GM12878 (cell line): ENCODE measurements around the gene COL23A1. TPM values are rescaled to one million over a fixed set of nuclear protein-coding genes. Genes with fewer than 3 reads are reported as not detected.

Experiments used
- ATAC-seq: fragments of 200-7000 bp; cut with Tn5 transposase; 3 replicates; pipeline ENCODE4 v1.9.1; 2020; ENCODE audit warnings: mild to moderate bottlenecking, moderate library complexity
- BruUV-seq: library from RNA; stranded (reverse); fragments of 400-500 nt; replicated peaks from 2 replicates; lab custom pipeline; 2021; lab: Mats Ljungman, UMichigan
- CTCF ChIA-PET: fragments of 300-600 bp; sonication (Branson Sonifier 250); formaldehyde crosslinking; extraction: SDS; loops from one replicate; lab custom pipeline; 2021; ENCODE audit warnings: inconsistent platforms; lab: Yijun Ruan, JAX
- POLR2A ChIA-PET: fragments of 350-600 bp; formaldehyde crosslinking; extraction: SDS; loops from one replicate; lab custom pipeline; 2021; ENCODE audit warnings: inconsistent platforms; lab: Charles Lee
- RAD21 ChIA-PET: fragments of 300-600 bp; sonication (Branson Sonifier 250); formaldehyde crosslinking; loops from one replicate; lab custom pipeline; 2023; ENCODE audit warnings: antibody characterized with exemption; ENCODE audit not compliant: unreplicated experiment; lab: Charles Lee
- SMC1A ChIA-PET: fragments of 300-600 bp; sonication (Branson Sonifier 250); formaldehyde crosslinking; loops from one replicate; lab custom pipeline; 2023; ENCODE audit not compliant: unreplicated experiment, uncharacterized antibody; lab: Charles Lee
- DNase-seq: peaks from one replicate; pipeline ENCODE4 v3.0.0-alpha.2; 2011; ENCODE audit warnings: low read depth, low spot score
- FAIRE-seq: peaks from 3 replicates; lab custom pipeline; 2011; peaks lifted over from hg19 to GRCh38; lab: Jason Lieb, UNC
- H2AFZ ChIP-seq: 2 replicates; pipeline ENCODE4 v1.6.0; 2011; ENCODE audit warnings: low read depth, low read length, control low read depth; ENCODE audit not compliant: control insufficient read depth
- H3K27ac ChIP-seq: 2 replicates; pipeline ENCODE4 v1.5.1; 2011; ENCODE audit warnings: control low read depth; ENCODE audit not compliant: control insufficient read depth, insufficient read depth
- H3K27me3 ChIP-seq, 2 experiments: replicated peaks in 1 of 2; 2 replicates each; pipeline versions ENCODE4 v1.6.0 to v1.6.1; 2011; ENCODE audit warnings: low read length in 1 of 2; ENCODE audit not compliant: control insufficient read depth in 2 of 2, insufficient read depth in 2 of 2
- H3K36me3 ChIP-seq, 2 experiments: 2 replicates each; pipeline ENCODE4 v1.5.1; 2011; ENCODE audit warnings: low read length in 1 of 2; ENCODE audit not compliant: control insufficient read depth in 2 of 2, insufficient read depth in 2 of 2
- H3K4me1 ChIP-seq: 2 replicates; pipeline ENCODE4 v1.6.1; 2011; ENCODE audit warnings: mild to moderate bottlenecking, low read length, moderate library complexity, mixed read lengths; ENCODE audit not compliant: control insufficient read depth, insufficient read depth
- H3K4me2 ChIP-seq: 2 replicates; pipeline ENCODE4 v1.6.0; 2011; ENCODE audit warnings: control low read depth; ENCODE audit not compliant: control insufficient read depth, insufficient read depth
- H3K4me3 ChIP-seq: fragments of 200-600 bp; sonication (generic); 2 replicates; pipeline ENCODE4 v1.5.1; 2016
- H3K79me2 ChIP-seq: 2 replicates; pipeline ENCODE4 v1.6.0; 2011; ENCODE audit warnings: low read length; ENCODE audit not compliant: control insufficient read depth, insufficient read depth
- H3K9ac ChIP-seq: 2 replicates; pipeline ENCODE4 v1.8.0; 2011; ENCODE audit warnings: low read length, control low read depth, mixed read lengths; ENCODE audit not compliant: control insufficient read depth, insufficient read depth
- H3K9me3 ChIP-seq: replicated peaks from 3 replicates; pipeline ENCODE4 v1.5.1; 2011; ENCODE audit warnings: mild to moderate bottlenecking, low read length; ENCODE audit not compliant: control insufficient read depth, insufficient read depth
- H4K20me1 ChIP-seq: 2 replicates; pipeline ENCODE4 v1.6.0; 2011; ENCODE audit not compliant: control insufficient read depth, insufficient read depth
- JUND ChIP-seq: IDR thresholded peaks from 2 replicates; pipeline ENCODE4 v1.6.1; 2012; ENCODE audit warnings: low read depth, mild to moderate bottlenecking, low read length, improper control_type of control experiment, moderate library complexity
- MEF2B ChIP-seq: fragments of 450-650 bp; IDR thresholded peaks from 2 replicates; pipeline ENCODE4 v1.6.1; 2018; ENCODE audit warnings: mild to moderate bottlenecking, moderate library complexity; ENCODE audit not compliant: partially characterized antibody, poor library complexity, severe bottlenecking
- TARDBP ChIP-seq: IDR thresholded peaks from 2 replicates; pipeline ENCODE4 v1.6.1; 2016; ENCODE audit warnings: borderline replicate concordance
- WGBS: methylation state at CpG from one replicate; pipeline ENCODE4 v1.1.6; 2016; ENCODE audit warnings: low lambda C conversion rate; ENCODE audit not compliant: insufficient replicate concordance, insufficient coverage; ENCODE audit errors: missing lambda C conversion rate; 5-methylcytosine and 5-hydroxymethylcytosine counted together
- in situ Hi-C: fragments of 300-500 bp; cut with MboI; formaldehyde crosslinking; loops from 9 replicates; pipeline ENCODE4 v1.14.3; 2018; ENCODE audit warnings: mixed read lengths
- intact Hi-C: fragments of 100-400 bp; cut with micrococcal nuclease; formaldehyde crosslinking; loops from one replicate; pipeline ENCODE4 v1.14.2; 2022; ENCODE audit not compliant: unreplicated experiment
- polyA plus RNA-seq, 11 experiments: library from polyadenylated mRNA; depleted of rRNA in 4 of 11; unstranded in 6 of 11; stranded (reverse) in 5 of 11; fragments of >200 nt; fragmentation: Nextera tagmentation in 4 of 11; fragmentation: Illumina TruSeq in 1 of 11; extraction: Ambion mirVana in 4 of 11; extraction: Trizol in 1 of 11; gene quantifications; 1 replicate in 1 of 11; 2 replicates in 10 of 11; pipeline versions ENCODE4 v1.2.1 to v1.2.3, GENCODE V29; 2011 to 2016; ENCODE audit warnings: inconsistent platforms in 2 of 11, missing spikeins in 2 of 11, low read depth in 1 of 11
- total RNA-seq, 4 experiments: library from RNA; depleted of rRNA in 3 of 4; stranded (reverse); fragments of >200 nt in 3 of 4; fragmentation: Illumina TruSeq in 1 of 4; extraction: Trizol in 1 of 4; gene quantifications; 2 replicates each; pipeline versions ENCODE4 v1.2.1 to v1.2.3, GENCODE V29; 2013 to 2021
- TF ChIP-seq, protein P1 (sequence below): IDR thresholded peaks from 2 replicates; pipeline ENCODE4 v1.6.1; 2012; ENCODE audit warnings: improper control_type of control experiment, low read depth, low read length; ENCODE audit not compliant: insufficient replicate concordance
- TF ChIP-seq, protein P2 (sequence below): fragments of 450-650 bp; IDR thresholded peaks from 2 replicates; pipeline ENCODE4 v1.6.1; 2018; ENCODE audit warnings: mild to moderate bottlenecking, low read depth, moderate library complexity; ENCODE audit not compliant: partially characterized antibody
- TF ChIP-seq, protein P3 (sequence below): fragments of 450-650 bp; formaldehyde crosslinking; IDR thresholded peaks from 2 replicates; pipeline ENCODE4 v1.4.0; 2022; ENCODE audit warnings: mild to moderate bottlenecking, moderate library complexity

COL23A1 gene
- total and polyA plus RNA-seq, 10 of the 15 experiments (the other 5 are each of a cell fraction or from before 2014, with no cell fraction given), result 0.03 to 0.83 (median 0.09) TPM; not detected in 5

DNA sequence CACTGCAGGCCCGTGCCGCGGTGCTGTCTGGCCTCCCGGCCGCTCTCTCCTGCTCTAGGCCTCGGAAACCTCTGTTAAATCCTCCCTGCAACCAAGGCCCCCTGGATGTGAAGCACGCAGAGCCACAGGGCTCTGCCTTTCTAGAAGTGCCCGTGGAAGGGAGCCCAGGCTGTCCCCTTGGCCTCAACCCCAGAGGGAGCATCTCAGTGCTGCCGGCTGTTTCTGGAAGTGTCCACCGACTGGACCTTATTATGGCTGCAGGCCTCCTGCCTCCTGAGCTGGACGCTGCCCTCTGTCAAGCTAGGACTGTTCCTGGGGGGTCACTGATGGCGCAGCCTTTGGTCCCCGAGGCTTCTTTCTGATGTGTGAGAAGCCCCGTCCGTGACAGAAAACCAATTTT lies 317.2 kb downstream of the COL23A1 start (continued):
- TF ChIP-seq, protein P1, sequence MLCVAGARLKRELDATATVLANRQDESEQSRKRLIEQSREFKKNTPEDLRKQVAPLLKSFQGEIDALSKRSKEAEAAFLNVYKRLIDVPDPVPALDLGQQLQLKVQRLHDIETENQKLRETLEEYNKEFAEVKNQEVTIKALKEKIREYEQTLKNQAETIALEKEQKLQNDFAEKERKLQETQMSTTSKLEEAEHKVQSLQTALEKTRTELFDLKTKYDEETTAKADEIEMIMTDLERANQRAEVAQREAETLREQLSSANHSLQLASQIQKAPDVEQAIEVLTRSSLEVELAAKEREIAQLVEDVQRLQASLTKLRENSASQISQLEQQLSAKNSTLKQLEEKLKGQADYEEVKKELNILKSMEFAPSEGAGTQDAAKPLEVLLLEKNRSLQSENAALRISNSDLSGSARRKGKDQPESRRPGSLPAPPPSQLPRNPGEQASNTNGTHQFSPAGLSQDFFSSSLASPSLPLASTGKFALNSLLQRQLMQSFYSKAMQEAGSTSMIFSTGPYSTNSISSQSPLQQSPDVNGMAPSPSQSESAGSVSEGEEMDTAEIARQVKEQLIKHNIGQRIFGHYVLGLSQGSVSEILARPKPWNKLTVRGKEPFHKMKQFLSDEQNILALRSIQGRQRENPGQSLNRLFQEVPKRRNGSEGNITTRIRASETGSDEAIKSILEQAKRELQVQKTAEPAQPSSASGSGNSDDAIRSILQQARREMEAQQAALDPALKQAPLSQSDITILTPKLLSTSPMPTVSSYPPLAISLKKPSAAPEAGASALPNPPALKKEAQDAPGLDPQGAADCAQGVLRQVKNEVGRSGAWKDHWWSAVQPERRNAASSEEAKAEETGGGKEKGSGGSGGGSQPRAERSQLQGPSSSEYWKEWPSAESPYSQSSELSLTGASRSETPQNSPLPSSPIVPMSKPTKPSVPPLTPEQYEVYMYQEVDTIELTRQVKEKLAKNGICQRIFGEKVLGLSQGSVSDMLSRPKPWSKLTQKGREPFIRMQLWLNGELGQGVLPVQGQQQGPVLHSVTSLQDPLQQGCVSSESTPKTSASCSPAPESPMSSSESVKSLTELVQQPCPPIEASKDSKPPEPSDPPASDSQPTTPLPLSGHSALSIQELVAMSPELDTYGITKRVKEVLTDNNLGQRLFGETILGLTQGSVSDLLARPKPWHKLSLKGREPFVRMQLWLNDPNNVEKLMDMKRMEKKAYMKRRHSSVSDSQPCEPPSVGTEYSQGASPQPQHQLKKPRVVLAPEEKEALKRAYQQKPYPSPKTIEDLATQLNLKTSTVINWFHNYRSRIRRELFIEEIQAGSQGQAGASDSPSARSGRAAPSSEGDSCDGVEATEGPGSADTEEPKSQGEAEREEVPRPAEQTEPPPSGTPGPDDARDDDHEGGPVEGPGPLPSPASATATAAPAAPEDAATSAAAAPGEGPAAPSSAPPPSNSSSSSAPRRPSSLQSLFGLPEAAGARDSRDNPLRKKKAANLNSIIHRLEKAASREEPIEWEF, result no peak

DNA sequence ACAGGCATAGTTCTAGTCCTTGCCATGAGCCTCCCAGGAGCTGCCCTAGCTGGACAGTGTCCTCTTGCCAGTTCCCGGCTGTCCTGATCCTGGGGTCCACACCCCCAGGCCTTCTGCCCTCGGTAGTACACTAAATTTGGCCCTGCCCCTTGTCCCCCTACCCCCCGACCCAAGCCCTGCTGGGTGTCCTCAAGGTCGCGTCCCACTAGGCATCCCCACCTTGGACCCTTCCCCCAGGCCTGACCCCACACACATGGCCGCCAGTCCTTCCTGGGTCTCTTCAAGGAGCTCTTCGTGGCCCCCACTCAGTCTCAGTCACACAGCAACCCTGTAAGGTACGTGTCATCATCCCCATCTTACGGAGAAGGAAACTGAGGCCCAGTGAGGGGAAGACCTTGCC lies 317.6 kb downstream of the COL23A1 start:
- no peak overlapping the region for H3K4me3 ChIP-seq
- no peak overlapping the region for H3K27ac ChIP-seq
- BruUV-seq, result no TSS peak
- H3K27me3 ChIP-seq, result no peaks in the 10 kb centered on the region; a peak in 1 of 4 replicates
- H3K79me2 ChIP-seq, result no peaks in the 10 kb centered on the region
- in situ Hi-C loops, result no loop called here
- H3K9me3 ChIP-seq, result no peaks in the 10 kb centered on the region
- ChIA-PET SMC1A (no interaction called here), CTCF (no interaction called here), RAD21 (no interaction called here), POLR2A (no interaction called here)
- FAIRE-seq (no peak), ATAC-seq (no peak), DNase-seq (no peak)
- intact Hi-C loops, result no loop called here
- 19% methylated on average over 6 of the region's 9 CpGs for whole genome bisulfite sequencing
- no peak overlapping the region for H3K4me2 ChIP-seq
- H3K9ac ChIP-seq, result no peak overlapping the region
- H2AFZ ChIP-seq, result no peak overlapping the region
- TF ChIP-seq MEF2B (no peak), JUND (no peak), TARDBP (no peak)
- TF ChIP-seq, protein P2, sequence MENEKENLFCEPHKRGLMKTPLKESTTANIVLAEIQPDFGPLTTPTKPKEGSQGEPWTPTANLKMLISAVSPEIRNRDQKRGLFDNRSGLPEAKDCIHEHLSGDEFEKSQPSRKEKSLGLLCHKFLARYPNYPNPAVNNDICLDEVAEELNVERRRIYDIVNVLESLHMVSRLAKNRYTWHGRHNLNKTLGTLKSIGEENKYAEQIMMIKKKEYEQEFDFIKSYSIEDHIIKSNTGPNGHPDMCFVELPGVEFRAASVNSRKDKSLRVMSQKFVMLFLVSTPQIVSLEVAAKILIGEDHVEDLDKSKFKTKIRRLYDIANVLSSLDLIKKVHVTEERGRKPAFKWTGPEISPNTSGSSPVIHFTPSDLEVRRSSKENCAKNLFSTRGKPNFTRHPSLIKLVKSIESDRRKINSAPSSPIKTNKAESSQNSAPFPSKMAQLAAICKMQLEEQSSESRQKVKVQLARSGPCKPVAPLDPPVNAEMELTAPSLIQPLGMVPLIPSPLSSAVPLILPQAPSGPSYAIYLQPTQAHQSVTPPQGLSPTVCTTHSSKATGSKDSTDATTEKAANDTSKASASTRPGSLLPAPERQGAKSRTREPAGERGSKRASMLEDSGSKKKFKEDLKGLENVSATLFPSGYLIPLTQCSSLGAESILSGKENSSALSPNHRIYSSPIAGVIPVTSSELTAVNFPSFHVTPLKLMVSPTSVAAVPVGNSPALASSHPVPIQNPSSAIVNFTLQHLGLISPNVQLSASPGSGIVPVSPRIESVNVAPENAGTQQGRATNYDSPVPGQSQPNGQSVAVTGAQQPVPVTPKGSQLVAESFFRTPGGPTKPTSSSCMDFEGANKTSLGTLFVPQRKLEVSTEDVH, result no peak
- TF ChIP-seq, protein P3, sequence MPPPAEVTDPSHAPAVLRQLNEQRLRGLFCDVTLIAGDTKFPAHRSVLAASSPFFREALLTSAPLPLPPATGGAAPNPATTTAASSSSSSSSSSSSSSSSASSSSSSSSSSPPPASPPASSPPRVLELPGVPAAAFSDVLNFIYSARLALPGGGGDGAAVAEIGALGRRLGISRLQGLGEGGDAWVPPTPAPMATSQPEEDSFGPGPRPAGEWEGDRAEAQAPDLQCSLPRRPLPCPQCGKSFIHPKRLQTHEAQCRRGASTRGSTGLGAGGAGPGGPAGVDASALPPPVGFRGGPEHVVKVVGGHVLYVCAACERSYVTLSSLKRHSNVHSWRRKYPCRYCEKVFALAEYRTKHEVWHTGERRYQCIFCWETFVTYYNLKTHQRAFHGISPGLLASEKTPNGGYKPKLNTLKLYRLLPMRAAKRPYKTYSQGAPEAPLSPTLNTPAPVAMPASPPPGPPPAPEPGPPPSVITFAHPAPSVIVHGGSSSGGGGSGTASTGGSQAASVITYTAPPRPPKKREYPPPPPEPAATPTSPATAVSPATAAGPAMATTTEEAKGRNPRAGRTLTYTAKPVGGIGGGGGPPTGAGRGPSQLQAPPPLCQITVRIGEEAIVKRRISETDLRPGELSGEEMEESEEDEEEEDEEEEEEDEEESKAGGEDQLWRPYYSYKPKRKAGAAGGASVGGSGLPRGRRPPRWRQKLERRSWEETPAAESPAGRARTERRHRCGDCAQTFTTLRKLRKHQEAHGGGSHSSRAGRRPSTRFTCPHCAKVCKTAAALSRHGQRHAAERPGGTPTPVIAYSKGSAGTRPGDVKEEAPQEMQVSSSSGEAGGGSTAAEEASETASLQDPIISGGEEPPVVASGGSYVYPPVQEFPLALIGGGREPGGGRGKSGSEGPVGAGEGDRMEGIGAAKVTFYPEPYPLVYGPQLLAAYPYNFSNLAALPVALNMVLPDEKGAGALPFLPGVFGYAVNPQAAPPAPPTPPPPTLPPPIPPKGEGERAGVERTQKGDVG (CRISPR knock-in tag), result no peak
- no peaks in the 10 kb centered on the region for H3K36me3 ChIP-seq
- H4K20me1 ChIP-seq, result no peaks in the 10 kb centered on the region
- no peaks in the 10 kb centered on the region for H3K4me1 ChIP-seq
